Measurements from ENCODE around the gene LRRC8A.

GRCh38 chr9:128860937-128861336 is 21.0 kb upstream of the LRRC8A start:
- TF ChIP-seq CTCF (IDR thresholded peaks at IDR 0.05; ENCODE audit: low read depth, low read length, poor library complexity, severe bottlenecking), result no peak
- no peak for TF ChIP-seq EZH2phosphoT487 (IDR thresholded peaks at IDR 0.05; ENCODE audit: borderline replicate concordance, low read length)

All from DOHH2 (cell line).